GM12892 (cell line): ENCODE measurements around the gene ECE1.
"Not testable (repeated sequence)": the region's sequence is repeated elsewhere in the genome, so short reads cannot be mapped to it uniquely, and the experiment has no call there.

ENCODE experiments used
- DNase-seq: peaks from one replicate; pipeline ENCODE4 v3.0.0; 2011; ENCODE audit not compliant: insufficient read length
- FAIRE-seq: peaks from 2 replicates; lab custom pipeline; 2011; peaks lifted over from hg19 to GRCh38; lab: Jason Lieb, UNC
- POLR2A ChIP-seq: IDR thresholded peaks from 2 replicates; pipeline ENCODE4 v1.6.1; 2011; ENCODE audit warnings: low read depth, low read length, control low read depth
- POLR2AphosphoS5 ChIP-seq: IDR thresholded peaks from 2 replicates; pipeline ENCODE4 v1.6.1; 2011; ENCODE audit warnings: low read depth, low read length, control low read depth
- TAF1 ChIP-seq: IDR thresholded peaks from 2 replicates; pipeline ENCODE4 v1.6.1; 2011; ENCODE audit warnings: low read depth, mild to moderate bottlenecking, control low read depth, low read length, borderline replicate concordance

Gene ECE1

GRCh38 chr1:21216835-21217811, 73.1 kb downstream of the ECE1 start:
- FAIRE-seq, result no peak
- TF ChIP-seq TAF1 (no peak), POLR2AphosphoS5 (no peak)
- peak; percentile 48 for DNase-seq

GRCh38 chr1:21212126-21212525, 78.1 kb downstream of the ECE1 start:
- TF ChIP-seq POLR2A (no peak), POLR2AphosphoS5 (no peak), TAF1 (no peak)
- FAIRE-seq (no peak), DNase-seq (no peak)

- DNase-seq, FAIRE-seq: not testable (repeated sequence)
Measured at GRCh38 chr1:21208137-21208700, 82.0 kb downstream of the ECE1 start.

- FAIRE-seq (no peak), DNase-seq (no peak)
- TF ChIP-seq POLR2AphosphoS5 (no peak), TAF1 (no peak), POLR2A (no peak)
Measured at GRCh38 chr1:21206117-21206516, 84.1 kb downstream of the ECE1 start.

- TF ChIP-seq TAF1 (no peak), POLR2AphosphoS5 (no peak), POLR2A (no peak)
Measured at GRCh38 chr1:21205416-21205815, 84.8 kb downstream of the ECE1 start.

GRCh38 chr1:21201650-21202049, 88.6 kb downstream of the ECE1 start:
- TF ChIP-seq TAF1 (no peak), POLR2A (no peak), POLR2AphosphoS5 (no peak)
- FAIRE-seq (no peak), DNase-seq (no peak)

More at GRCh38 chr1:21205416-21205815, 84.8 kb downstream of the ECE1 start:
- DNase-seq (no peak), FAIRE-seq (no peak)

- not testable (repeated sequence) for FAIRE-seq, DNase-seq
Measured at GRCh38 chr1:21201238-21201637, 89.0 kb downstream of the ECE1 start.

- no peak for FAIRE-seq
- no peak for TF ChIP-seq POLR2AphosphoS5
- no peak for TF ChIP-seq POLR2A
- no peak for TF ChIP-seq TAF1
Measured at GRCh38 chr1:21200767-21201166, 89.5 kb downstream of the ECE1 start.

GRCh38 chr1:21198929-21199328, 91.3 kb downstream of the ECE1 start:
- DNase-seq (no peak), FAIRE-seq (no peak)
- TF ChIP-seq TAF1 (no peak), POLR2AphosphoS5 (no peak), POLR2A (no peak)

More at GRCh38 chr1:21200767-21201166, 89.5 kb downstream of the ECE1 start:
- DNase-seq, result no peak

GRCh38 chr1:21192871-21193270, 97.4 kb downstream of the ECE1 start:
- DNase-seq (no peak), FAIRE-seq (no peak)
- TF ChIP-seq POLR2AphosphoS5 (no peak), POLR2A (no peak), TAF1 (no peak)

- DNase-seq (no peak), FAIRE-seq (no peak)
- no peak for TF ChIP-seq POLR2A
- no peak for TF ChIP-seq TAF1
- TF ChIP-seq POLR2AphosphoS5, result no peak
Measured at GRCh38 chr1:21192284-21192683, 98.0 kb downstream of the ECE1 start.

- not testable (repeated sequence) for FAIRE-seq, DNase-seq
Measured at GRCh38 chr1:21190771-21191170, 99.5 kb downstream of the ECE1 start.
